Measurements from ENCODE around the gene DAPK1.

DAPK1 gene

GRCh38 chr9:87673446-87674120 is 175.9 kb downstream of the DAPK1 start:
- Histone ChIP-seq H3K4me1 (ENCODE audit: control insufficient read depth, insufficient read depth, low read length) (no peaks in the 10 kb centered on the region), H3K36me3 (ENCODE audit: control insufficient read depth in 2 of 2, insufficient read depth in 1 of 2, low read length in 2 of 2) (peaks cover 0 to 10% of the 10 kb centered on the region in 2 experiments; a peak in 1 of 3 replicates), H3K27ac (ENCODE audit: extremely low read depth, low read depth, low read length) (no peak overlapping the region), H3K9me3 (ENCODE audit: control insufficient read depth, insufficient read depth, low read depth, low read length) (no peaks in the 10 kb centered on the region), H3K4me3 (ENCODE audit: low read depth, low read length) (no peak overlapping the region)
- TF ChIP-seq REST (tag by site-specific recombination; IDR thresholded peaks at IDR 0.05) (no peak), REPIN1 (tag by site-specific recombination; IDR thresholded peaks at IDR 0.05; ENCODE audit: low read depth) (no peak), ZBTB8A (tag by site-specific recombination; IDR thresholded peaks at IDR 0.05) (no peak), ZSCAN4 (tag by site-specific recombination; IDR thresholded peaks at IDR 0.05) (no peak), WT1 (tag by site-specific recombination; IDR thresholded peaks at IDR 0.05) (no peak), INSM2 (tag by site-specific recombination; IDR thresholded peaks at IDR 0.05) (no peak)
- ChIA-PET POLR2A (no interaction called here), CTCF (interaction anchor here (1.1 kb wide), 1 partner anchor 11 kb away, joined by 3 read pairs; no protein-coding TSS in a partner anchor)

GRCh38 chr9:87674565-87675299 is 177.1 kb downstream of the DAPK1 start:
- Histone ChIP-seq H3K9me3 (ENCODE audit: control insufficient read depth, insufficient read depth, low read depth, low read length) (no peaks in the 10 kb centered on the region), H3K36me3 (ENCODE audit: control insufficient read depth in 2 of 2, insufficient read depth in 1 of 2, low read length in 2 of 2) (peaks cover 0 to 7% of the 10 kb centered on the region in 2 experiments; a peak in 1 of 3 replicates), H3K4me3 (ENCODE audit: low read depth, low read length) (no peak overlapping the region), H3K4me1 (ENCODE audit: control insufficient read depth, insufficient read depth, low read length) (no peaks in the 10 kb centered on the region), H3K27ac (ENCODE audit: extremely low read depth, low read depth, low read length) (no peak overlapping the region)
- ChIA-PET POLR2A (no interaction called here), CTCF (no interaction called here)
- TF ChIP-seq ZNF2 (tag by site-specific recombination; IDR thresholded peaks at IDR 0.05) (no peak), KLF10 (tag by site-specific recombination; IDR thresholded peaks at IDR 0.05) (no peak)

- no peak overlapping the region for H3K27ac ChIP-seq (ENCODE audit: extremely low read depth, low read depth, low read length)
- no peaks in the 10 kb centered on the region for H3K4me1 ChIP-seq (ENCODE audit: control insufficient read depth, insufficient read depth, low read length)
- H3K36me3 ChIP-seq (ENCODE audit: control insufficient read depth in 2 of 2, insufficient read depth in 1 of 2, low read length in 2 of 2) = peaks cover 0 to 10% of the 10 kb centered on the region in 2 experiments; a peak in 1 of 3 replicates
- TF ChIP-seq ZNF394 (tag by site-specific recombination; IDR thresholded peaks at IDR 0.05; ENCODE audit: borderline replicate concordance) (no peak), GLIS1 (tag by site-specific recombination; IDR thresholded peaks at IDR 0.05) (peak; percentile 39; the same call in 1 of the 2 replicates), BCL11A (tag by site-specific recombination; IDR thresholded peaks at IDR 0.05; ENCODE audit: low read depth) (no peak)
- ChIA-PET POLR2A (no interaction called here), CTCF (interaction anchor here (0.6 kb wide), 1 partner anchor 895 kb away, joined by 4 read pairs; no protein-coding TSS in a partner anchor)
- H3K9me3 ChIP-seq (ENCODE audit: control insufficient read depth, insufficient read depth, low read depth, low read length) = no peaks in the 10 kb centered on the region
- no peak overlapping the region for H3K4me3 ChIP-seq (ENCODE audit: low read depth, low read length)
These were observed 178.3 kb downstream of the DAPK1 start for GRCh38 chr9:87675906-87676515.
